Measurements from ENCODE around the gene WDFY4. TPM values are rescaled to one million over a fixed set of nuclear protein-coding genes. Genes with fewer than 3 reads are reported as not detected.

WDFY4 gene
- not detected for polyA plus RNA-seq (2012; ENCODE audit: insufficient read length, low read depth)

GRCh38 chr10:48684792-48685623, at the start of gene WDFY4:
WDFY4 (plus strand) TSS chr10:48684873; CDS start chr10:48709733, 24,860 bp downstream.
- TF ChIP-seq SIN3A (IDR thresholded peaks at IDR 0.05; ENCODE audit: borderline replicate concordance, insufficient read depth, low read length) (no peak), TAF1 (IDR thresholded peaks at IDR 0.05; ENCODE audit: borderline replicate concordance, insufficient read depth, low read length) (no peak), REST (IDR thresholded peaks at IDR 0.05; ENCODE audit: insufficient read depth in 1 of 2, low read depth in 2 of 2, low read length in 2 of 2) (no peak), FOXP2 (optimal IDR thresholded peaks at IDR 0.05; ENCODE audit: borderline replicate concordance, extremely low read depth, extremely low read length, insufficient read depth) (no peak), POLR2AphosphoS5 (IDR thresholded peaks at IDR 0.05; ENCODE audit: low read depth, low read length) (no peak)

- TF ChIP-seq SIN3A (IDR thresholded peaks at IDR 0.05; ENCODE audit: borderline replicate concordance, insufficient read depth, low read length) (no peak), FOXP2 (optimal IDR thresholded peaks at IDR 0.05; ENCODE audit: borderline replicate concordance, extremely low read depth, extremely low read length, insufficient read depth) (no peak), TAF1 (IDR thresholded peaks at IDR 0.05; ENCODE audit: borderline replicate concordance, insufficient read depth, low read length) (no peak), POLR2AphosphoS5 (IDR thresholded peaks at IDR 0.05; ENCODE audit: low read depth, low read length) (no peak), REST (IDR thresholded peaks at IDR 0.05; ENCODE audit: insufficient read depth in 1 of 2, low read depth in 2 of 2, low read length in 2 of 2) (no peak)
Measured at GRCh38 chr10:48634984-48635557, 49.6 kb upstream of the WDFY4 start.

GRCh38 chr10:48636231-48636630, 48.4 kb upstream of the WDFY4 start:
- TF ChIP-seq REST (IDR thresholded peaks at IDR 0.05; ENCODE audit: insufficient read depth in 1 of 2, low read depth in 2 of 2, low read length in 2 of 2) = no peak
- TF ChIP-seq SIN3A (IDR thresholded peaks at IDR 0.05; ENCODE audit: borderline replicate concordance, insufficient read depth, low read length) = no peak
- no peak for TF ChIP-seq TAF1 (IDR thresholded peaks at IDR 0.05; ENCODE audit: borderline replicate concordance, insufficient read depth, low read length)
- no peak for TF ChIP-seq FOXP2 (optimal IDR thresholded peaks at IDR 0.05; ENCODE audit: borderline replicate concordance, extremely low read depth, extremely low read length, insufficient read depth)
- TF ChIP-seq POLR2AphosphoS5 (IDR thresholded peaks at IDR 0.05; ENCODE audit: low read depth, low read length) = no peak

- TF ChIP-seq FOXP2 (optimal IDR thresholded peaks at IDR 0.05; ENCODE audit: borderline replicate concordance, extremely low read depth, extremely low read length, insufficient read depth) (no peak), SIN3A (IDR thresholded peaks at IDR 0.05; ENCODE audit: borderline replicate concordance, insufficient read depth, low read length) (no peak), REST (IDR thresholded peaks at IDR 0.05; ENCODE audit: insufficient read depth in 1 of 2, low read depth in 2 of 2, low read length in 2 of 2) (no peak), TAF1 (IDR thresholded peaks at IDR 0.05; ENCODE audit: borderline replicate concordance, insufficient read depth, low read length) (no peak), POLR2AphosphoS5 (IDR thresholded peaks at IDR 0.05; ENCODE audit: low read depth, low read length) (no peak)
Measured at GRCh38 chr10:48636901-48637300, 47.8 kb upstream of the WDFY4 start.
